Stimulated activated CD8-positive, alpha-beta memory T cell treated with anti-CD3 and anti-CD28 coated beads, Interleukin-15, amount 100 ng/mL, for 4 hours (primary cell): Measurements from ENCODE around the gene MRPL9.

Experiments used
- DNase-seq, 2 donors: peaks; one replicate each; pipeline ENCODE4 v3.0.0-alpha.2; 2020; ENCODE audit warnings: low read depth in 2 of 2

MRPL9 gene

DNA sequence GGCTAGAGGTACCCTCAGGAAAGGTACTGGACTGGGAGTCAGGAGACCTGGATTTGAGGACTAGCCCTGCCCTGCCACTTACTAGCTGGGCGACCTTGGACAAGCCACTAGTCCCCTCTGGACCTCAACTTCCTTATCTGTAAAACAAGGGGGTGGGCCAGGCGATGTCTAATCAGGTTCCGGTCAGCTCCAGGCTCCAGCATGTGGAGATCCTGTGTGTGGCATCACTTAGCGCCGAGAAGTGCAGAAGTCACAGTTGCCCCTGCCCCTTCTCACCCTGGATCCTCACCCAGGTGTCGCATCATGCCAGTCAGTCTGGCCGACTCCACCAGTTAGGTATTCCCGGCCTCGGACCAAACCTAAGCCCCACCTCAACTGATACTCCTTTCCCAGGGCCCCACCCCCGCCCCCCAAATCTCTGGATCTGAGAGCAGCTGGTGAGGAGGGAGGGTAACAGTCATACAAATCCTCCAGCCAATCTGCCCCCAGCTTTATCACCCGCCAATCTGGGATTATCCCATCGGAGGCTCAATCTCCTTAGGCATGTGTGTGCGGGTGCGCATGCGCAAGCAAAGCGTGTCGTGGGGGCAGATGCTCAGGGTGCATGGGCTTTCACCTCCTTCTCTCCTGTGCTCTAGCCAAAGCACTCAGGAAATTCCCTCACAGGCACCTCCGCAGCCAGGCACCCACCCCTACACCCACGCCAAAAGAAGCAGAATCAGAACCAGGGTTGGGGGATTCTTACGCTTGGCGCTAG, 52.1 kb downstream of the MRPL9 start:
- no peak for DNase-seq

DNA sequence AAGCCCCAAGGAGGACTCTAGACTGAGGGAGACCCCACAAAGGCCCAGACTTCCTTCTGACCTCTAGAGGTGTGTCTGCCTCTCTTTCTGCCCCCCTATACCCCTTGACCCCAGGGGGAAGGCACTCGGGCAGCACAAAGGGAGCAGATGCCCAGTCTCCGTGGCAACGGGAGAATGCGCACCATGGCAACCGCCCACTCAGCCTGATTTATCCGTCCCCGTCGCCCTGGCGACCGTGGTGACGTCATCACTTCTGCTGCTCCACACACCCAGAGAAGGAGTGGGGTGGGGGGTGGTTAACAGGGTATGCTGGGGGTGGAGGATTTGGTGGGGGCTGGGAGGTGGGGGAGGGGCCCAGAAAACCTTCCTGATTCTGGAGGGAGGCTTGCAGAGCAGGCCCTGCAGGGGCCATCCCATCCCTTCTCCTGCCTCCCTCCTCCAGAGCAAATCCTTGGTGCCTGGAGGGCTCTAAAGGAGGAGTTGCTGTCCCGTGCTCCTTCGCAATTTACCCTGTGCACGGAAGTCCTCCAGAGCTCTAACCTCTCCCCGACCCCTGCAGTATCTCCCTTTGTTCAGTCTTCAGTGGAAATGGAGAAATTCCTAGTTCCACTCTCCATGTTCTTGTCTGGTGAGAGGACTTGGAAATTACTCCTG, 53.0 kb downstream of the MRPL9 start:
- no peak for DNase-seq
